Stimulated activated CD4-positive, alpha-beta T cell treated with anti-CD3 and anti-CD28 coated beads, Interleukin-15, amount 100 ng/mL, for 24 hours (primary cell): ENCODE data around the gene ARFGEF3.
"Not testable (repeated sequence)": the region's sequence is repeated elsewhere in the genome, so short reads cannot be mapped to it uniquely, and the experiment has no call there.

Source experiments
- DNase-seq: peaks from one replicate; pipeline ENCODE4 v3.0.0-alpha.2; 2020

ARFGEF3 gene

GRCh38 chr6:138161338-138162110 is at the start of gene ARFGEF3:
TSS of gene ARFGEF3 (plus strand) at chr6:138161939. CDS start at chr6:138162087, 148 bp downstream.
- peak; percentile 78 for DNase-seq

GRCh38 chr6:138113588-138114210 is 48.0 kb upstream of the ARFGEF3 start:
- no peak for DNase-seq

- no peak for DNase-seq
Observed at GRCh38 chr6:138115201-138115600, 46.5 kb upstream of the ARFGEF3 start.

- DNase-seq = peak; percentile 53
Observed at GRCh38 chr6:138115877-138116660, 45.7 kb upstream of the ARFGEF3 start.

GRCh38 chr6:138116661-138116999 is 45.1 kb upstream of the ARFGEF3 start:
- no peak for DNase-seq

GRCh38 chr6:138117376-138117914 is 44.3 kb upstream of the ARFGEF3 start:
- DNase-seq = no peak

- DNase-seq = not testable (repeated sequence)
Observed at GRCh38 chr6:138119229-138119628, 42.5 kb upstream of the ARFGEF3 start.

GRCh38 chr6:138119976-138120375 is 41.8 kb upstream of the ARFGEF3 start:
- no peak for DNase-seq

GRCh38 chr6:138124096-138124495 is 37.6 kb upstream of the ARFGEF3 start:
- no peak for DNase-seq

GRCh38 chr6:138128096-138128495 is 33.6 kb upstream of the ARFGEF3 start:
- no peak for DNase-seq

GRCh38 chr6:138129190-138129589 is 32.5 kb upstream of the ARFGEF3 start:
- no peak for DNase-seq

- DNase-seq = no peak
Observed at GRCh38 chr6:138142806-138143205, 18.9 kb upstream of the ARFGEF3 start.

GRCh38 chr6:138145402-138145801 is 16.3 kb upstream of the ARFGEF3 start:
- DNase-seq = no peak

GRCh38 chr6:138146544-138146943 is 15.2 kb upstream of the ARFGEF3 start:
- DNase-seq = no peak

- DNase-seq = no peak
Observed at GRCh38 chr6:138155443-138155842, 6.3 kb upstream of the ARFGEF3 start.

- no peak for DNase-seq
Observed at GRCh38 chr6:138157986-138158638, 3.6 kb upstream of the ARFGEF3 start.

- DNase-seq = no peak
Observed at GRCh38 chr6:138159246-138159645, 2.5 kb upstream of the ARFGEF3 start.

GRCh38 chr6:138160329-138161087 is 1.2 kb upstream of the ARFGEF3 start:
- DNase-seq = no peak

GRCh38 chr6:138161088-138161337 is 726 bp upstream of the ARFGEF3 start:
- DNase-seq = peak; percentile 14

- DNase-seq = no peak
Observed at GRCh38 chr6:138162111-138162954, 594 bp downstream of the ARFGEF3 start.

- no peak for DNase-seq
Observed at GRCh38 chr6:138162955-138163575, 1.3 kb downstream of the ARFGEF3 start.
